HFFc6 (cell line): ENCODE data around the gene PCBP2. TPM values are rescaled to one million over a fixed set of nuclear protein-coding genes. Genes with fewer than 3 reads are reported as not detected.

ENCODE experiments used
- DNase-seq: peaks from one replicate; pipeline ENCODE4 v3.0.0-alpha.2; 2018
- H3K27ac Mint-ChIP-seq: 2 replicates; pipeline ENCODE4 v1.8.0; 2020; ENCODE audit warnings: mild to moderate bottlenecking, mixed read lengths
- H3K27me3 Mint-ChIP-seq: 2 replicates; pipeline ENCODE4 v1.8.0; 2021; ENCODE audit warnings: mild to moderate bottlenecking, moderate library complexity, mixed read lengths; ENCODE audit not compliant: insufficient read depth
- H3K36me3 Mint-ChIP-seq: 2 replicates; pipeline ENCODE4 v1.8.0; 2021; ENCODE audit warnings: low read depth, mixed read lengths
- H3K4me1 Mint-ChIP-seq: 2 replicates; pipeline ENCODE4 v1.8.0; 2020; ENCODE audit warnings: low read depth, mixed read lengths
- H3K4me3 Mint-ChIP-seq: 2 replicates; pipeline ENCODE4 v1.8.0; 2020; ENCODE audit warnings: mild to moderate bottlenecking, moderate library complexity, mixed read lengths
- H3K9me3 Mint-ChIP-seq: 2 replicates; pipeline ENCODE4 v1.8.0; 2020; ENCODE audit warnings: mild to moderate bottlenecking, mixed read lengths
- total RNA-seq, 6 experiments: library from RNA; stranded (reverse); fragmentation: NEBNext Ultra II Directional; extraction: Animal tissue kit (Norgen Biotek cat#: 25700); gene quantifications; 2 replicates in 1 of 6; 3 replicates in 5 of 6; pipeline ENCODE4 v1.2.3, GENCODE V29; 2021
- TF ChIP-seq, protein P1 (sequence below): fragments of 200-600 bp; sonication (generic); IDR thresholded peaks from 2 replicates; pipeline ENCODE4 v1.5.0; 2021; ENCODE audit warnings: antibody characterized with exemption, mild to moderate bottlenecking

PCBP2 gene
- total RNA-seq, 6 experiments from 2014 or later, result 763 to 969 (median 874) TPM

DNA sequence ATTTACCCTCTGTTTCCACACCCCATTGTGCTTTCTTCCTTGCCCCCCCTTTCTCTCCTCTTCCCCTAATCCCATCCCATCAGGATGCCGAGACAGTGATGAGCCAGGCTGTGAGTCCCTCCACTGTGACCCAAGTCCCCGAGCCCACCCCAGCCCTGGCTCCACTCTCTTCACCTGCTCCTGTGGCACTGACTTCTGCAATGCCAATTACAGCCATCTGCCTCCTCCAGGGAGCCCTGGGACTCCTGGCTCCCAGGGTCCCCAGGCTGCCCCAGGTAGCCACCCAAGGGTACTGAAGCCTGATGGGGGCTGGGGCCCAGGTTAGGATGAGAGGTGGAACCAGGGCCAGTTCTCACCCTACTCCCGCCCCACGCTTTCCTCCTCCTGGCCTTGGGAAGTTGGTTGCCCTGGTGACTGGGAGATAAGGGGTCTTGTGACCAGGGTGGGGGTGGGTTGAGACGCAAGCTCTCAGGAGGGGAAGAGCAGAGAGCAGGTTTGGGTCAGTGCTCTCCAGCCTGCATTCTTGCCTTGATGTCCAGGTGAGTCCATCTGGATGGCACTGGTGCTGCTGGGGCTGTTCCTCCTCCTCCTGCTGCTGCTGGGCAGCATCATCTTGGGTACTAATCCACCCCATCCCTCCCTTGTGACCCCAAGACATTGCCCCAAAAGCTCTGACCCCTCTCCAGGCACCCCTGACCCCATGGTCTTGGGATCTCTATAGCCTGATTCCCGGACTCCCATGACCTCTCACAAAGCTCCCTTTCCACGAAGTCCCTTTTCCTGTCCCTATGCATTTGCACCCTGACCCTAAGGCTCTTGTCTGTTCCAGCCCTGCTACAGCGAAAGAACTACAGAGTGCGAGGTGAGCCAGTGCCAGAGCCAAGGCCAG lies 27.0 kb upstream of the PCBP2 start:
- H3K36me3 Mint-ChIP-seq, result no peaks in the 10 kb centered on the region
- DNase-seq, result no peak
- TF ChIP-seq, protein P1, sequence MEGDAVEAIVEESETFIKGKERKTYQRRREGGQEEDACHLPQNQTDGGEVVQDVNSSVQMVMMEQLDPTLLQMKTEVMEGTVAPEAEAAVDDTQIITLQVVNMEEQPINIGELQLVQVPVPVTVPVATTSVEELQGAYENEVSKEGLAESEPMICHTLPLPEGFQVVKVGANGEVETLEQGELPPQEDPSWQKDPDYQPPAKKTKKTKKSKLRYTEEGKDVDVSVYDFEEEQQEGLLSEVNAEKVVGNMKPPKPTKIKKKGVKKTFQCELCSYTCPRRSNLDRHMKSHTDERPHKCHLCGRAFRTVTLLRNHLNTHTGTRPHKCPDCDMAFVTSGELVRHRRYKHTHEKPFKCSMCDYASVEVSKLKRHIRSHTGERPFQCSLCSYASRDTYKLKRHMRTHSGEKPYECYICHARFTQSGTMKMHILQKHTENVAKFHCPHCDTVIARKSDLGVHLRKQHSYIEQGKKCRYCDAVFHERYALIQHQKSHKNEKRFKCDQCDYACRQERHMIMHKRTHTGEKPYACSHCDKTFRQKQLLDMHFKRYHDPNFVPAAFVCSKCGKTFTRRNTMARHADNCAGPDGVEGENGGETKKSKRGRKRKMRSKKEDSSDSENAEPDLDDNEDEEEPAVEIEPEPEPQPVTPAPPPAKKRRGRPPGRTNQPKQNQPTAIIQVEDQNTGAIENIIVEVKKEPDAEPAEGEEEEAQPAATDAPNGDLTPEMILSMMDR, result no peak
- H3K9me3 Mint-ChIP-seq, result no peaks in the 10 kb centered on the region
- H3K4me3 Mint-ChIP-seq, result no peak overlapping the region
- peaks cover 30% of the 10 kb centered on the region for H3K4me1 Mint-ChIP-seq
- peaks cover 5% of the 10 kb centered on the region for H3K27me3 Mint-ChIP-seq
- H3K27ac Mint-ChIP-seq, result no peak overlapping the region

DNA sequence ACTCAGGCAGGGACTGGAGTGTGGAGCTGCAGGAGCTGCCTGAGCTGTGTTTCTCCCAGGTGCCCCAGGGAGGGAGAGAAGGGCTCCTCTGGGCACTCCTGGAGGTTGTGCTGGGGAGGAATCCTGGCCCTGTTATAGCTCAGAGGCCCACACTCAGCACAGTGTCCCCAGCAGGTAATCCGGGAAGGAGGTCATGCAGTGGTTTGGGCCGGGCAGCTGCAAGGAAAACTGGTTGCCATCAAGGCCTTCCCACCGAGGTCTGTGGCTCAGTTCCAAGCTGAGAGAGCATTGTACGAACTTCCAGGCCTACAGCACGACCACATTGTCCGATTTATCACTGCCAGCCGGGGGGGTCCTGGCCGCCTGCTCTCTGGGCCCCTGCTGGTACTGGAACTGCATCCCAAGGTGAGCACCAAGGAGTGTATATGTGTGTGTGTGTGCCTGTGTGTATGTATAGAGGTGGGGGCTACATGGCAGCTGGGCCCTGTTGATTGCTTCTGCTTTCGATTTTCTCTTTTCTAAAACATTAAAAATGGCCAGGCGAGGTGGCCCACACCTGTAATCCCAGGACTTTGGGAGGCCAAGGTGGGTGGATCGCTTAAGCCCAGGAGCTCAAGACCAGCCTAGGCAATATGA lies 26.3 kb upstream of the PCBP2 start:
- TF ChIP-seq, protein P1, result no peak
- peaks cover 28% of the 10 kb centered on the region for H3K4me1 Mint-ChIP-seq
- H3K4me3 Mint-ChIP-seq, result no peak overlapping the region
- no peaks in the 10 kb centered on the region for H3K9me3 Mint-ChIP-seq
- H3K36me3 Mint-ChIP-seq, result no peaks in the 10 kb centered on the region
- no peak overlapping the region for H3K27ac Mint-ChIP-seq
- no peak for DNase-seq
- H3K27me3 Mint-ChIP-seq, result peaks cover 5% of the 10 kb centered on the region

DNA sequence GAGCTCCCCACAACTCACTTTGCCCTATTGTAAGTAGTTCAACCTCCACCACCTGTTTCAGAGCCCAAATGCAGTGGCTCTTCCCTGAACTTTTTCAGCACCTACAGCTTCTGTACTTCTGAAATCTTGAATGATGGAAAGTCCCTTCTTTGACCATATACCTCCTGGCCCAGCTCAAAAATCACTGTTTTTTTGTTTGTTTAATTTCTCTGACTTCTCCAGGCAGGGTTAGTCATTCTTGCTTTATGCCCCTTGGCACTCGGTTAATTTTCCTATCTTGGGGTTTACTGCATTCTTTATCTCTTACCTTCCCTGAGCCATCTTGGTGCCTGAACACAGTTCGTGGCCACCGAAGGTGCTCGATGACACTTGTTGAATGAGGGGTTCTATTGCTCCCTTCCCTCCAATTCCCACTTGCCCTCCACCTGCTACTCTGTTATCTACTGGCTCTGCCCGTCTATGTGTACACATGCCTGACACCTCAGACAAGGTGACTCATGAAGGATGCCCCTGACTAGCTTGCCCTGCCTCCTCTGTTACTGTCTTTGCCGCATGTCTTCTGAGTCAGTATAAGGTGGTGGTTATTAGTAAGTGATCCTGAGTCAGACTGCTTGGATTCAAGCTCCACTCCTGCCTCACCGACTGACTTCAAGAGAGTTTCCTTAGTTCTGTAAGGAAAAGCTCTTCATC lies 23.9 kb upstream of the PCBP2 start:
- no peak overlapping the region for H3K4me3 Mint-ChIP-seq
- H3K4me1 Mint-ChIP-seq, result peaks cover 23% of the 10 kb centered on the region
- H3K27ac Mint-ChIP-seq, result 0 out of 2 replicates have a peak overlapping the region, but pooled peaks have one; percentile 6
- peaks cover 5% of the 10 kb centered on the region for H3K27me3 Mint-ChIP-seq
- H3K36me3 Mint-ChIP-seq, result no peaks in the 10 kb centered on the region
- no peaks in the 10 kb centered on the region for H3K9me3 Mint-ChIP-seq
- peak; percentile 96 for DNase-seq
- TF ChIP-seq, protein P1, result no peak

DNA sequence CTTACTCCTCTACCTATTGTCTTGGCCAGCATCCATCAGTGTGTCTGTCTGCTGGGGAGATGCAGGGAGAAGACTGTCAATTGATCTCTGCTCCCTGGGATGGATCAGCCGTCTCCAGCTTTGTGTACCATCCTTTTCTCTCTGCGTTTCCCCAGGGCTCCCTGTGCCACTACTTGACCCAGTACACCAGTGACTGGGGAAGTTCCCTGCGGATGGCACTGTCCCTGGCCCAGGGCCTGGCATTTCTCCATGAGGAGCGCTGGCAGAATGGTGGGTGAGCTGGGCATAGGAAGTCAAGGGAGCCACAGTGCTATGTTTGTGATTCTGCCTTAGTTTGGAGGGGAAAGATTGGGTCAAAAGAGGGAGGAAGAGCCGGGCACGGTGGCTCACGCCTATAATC lies 23.2 kb upstream of the PCBP2 start:
- TF ChIP-seq, protein P1, result no peak
- Mint-ChIP-seq H3K9me3 (no peaks in the 10 kb centered on the region), H3K27me3 (peaks cover 5% of the 10 kb centered on the region), H3K4me1 (peaks cover 23% of the 10 kb centered on the region), H3K27ac (0 out of 2 replicates have a peak overlapping the region, but pooled peaks have one; percentile 10), H3K4me3 (no peak overlapping the region), H3K36me3 (no peaks in the 10 kb centered on the region)
- DNase-seq, result no peak

DNA sequence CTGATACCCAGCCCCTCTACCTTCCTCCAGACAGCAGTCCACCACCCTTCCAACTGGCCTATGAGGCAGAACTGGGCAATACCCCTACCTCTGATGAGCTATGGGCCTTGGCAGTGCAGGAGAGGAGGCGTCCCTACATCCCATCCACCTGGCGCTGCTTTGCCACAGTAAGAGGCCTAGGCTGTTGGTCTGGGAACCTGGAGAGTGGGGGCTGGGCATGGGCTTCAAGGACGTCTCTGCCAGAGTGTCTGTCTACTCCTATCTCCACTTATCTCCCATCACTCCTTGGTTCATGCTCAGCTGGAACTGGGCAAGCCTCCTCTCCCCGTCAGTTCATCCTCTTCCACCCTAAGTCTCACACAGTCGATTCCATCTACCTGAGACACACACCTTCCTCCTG lies 21.8 kb upstream of the PCBP2 start:
- H3K4me1 Mint-ChIP-seq, result peaks cover 23% of the 10 kb centered on the region
- DNase-seq, result no peak
- no peak overlapping the region for H3K27ac Mint-ChIP-seq
- TF ChIP-seq, protein P1, result no peak
- no peaks in the 10 kb centered on the region for H3K9me3 Mint-ChIP-seq
- peaks cover under 1% of the 10 kb centered on the region; the same call in 1 of the 2 replicates for H3K27me3 Mint-ChIP-seq
- H3K4me3 Mint-ChIP-seq, result no peak overlapping the region
- no peaks in the 10 kb centered on the region for H3K36me3 Mint-ChIP-seq
